H4 (cell line): ENCODE results near the gene GLRX. TPM values are rescaled to one million over a fixed set of nuclear protein-coding genes. Genes with fewer than 3 reads are reported as not detected.
A peak's percentile ranks its signal among the peaks of the same experiment; 100 is the strongest.
"Not testable (repeated sequence)": the region's sequence is repeated elsewhere in the genome, so short reads cannot be mapped to it uniquely, and the experiment has no call there.

Source experiments
- DNase-seq: peaks from one replicate; pipeline ENCODE4 v3.0.0-alpha.2; 2015; ENCODE audit warnings: low spot score
- total RNA-seq: library from RNA; depleted of rRNA; stranded (reverse); fragments of >200 nt; shearing (Covaris generic); gene quantifications from 2 replicates; pipeline ENCODE4 v1.2.3, GENCODE V29; 2014

GLRX gene
- total RNA-seq, 1 experiment from 2014 or later, result 62.0 TPM

DNA sequence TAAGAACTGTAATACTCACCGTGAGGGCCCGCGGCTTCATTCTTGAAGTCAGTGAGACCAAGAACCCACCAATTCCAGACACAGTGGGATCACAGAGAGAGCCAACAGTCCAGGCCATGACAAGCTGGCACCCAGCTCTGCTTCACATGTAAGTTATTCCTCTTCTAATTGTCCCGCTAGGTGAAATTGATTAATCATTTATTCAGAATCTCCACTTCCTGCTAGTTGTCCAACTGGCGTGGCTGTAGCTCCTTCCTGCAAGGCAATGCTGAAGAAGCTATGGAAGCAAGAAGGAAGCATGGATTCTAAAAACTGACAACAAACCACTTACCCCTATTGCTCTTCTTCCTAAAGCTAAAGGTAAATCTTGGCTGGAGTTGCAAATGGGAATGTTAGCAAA lies 30.0 kb upstream of the GLRX start:
- DNase-seq, result no peak

DNA sequence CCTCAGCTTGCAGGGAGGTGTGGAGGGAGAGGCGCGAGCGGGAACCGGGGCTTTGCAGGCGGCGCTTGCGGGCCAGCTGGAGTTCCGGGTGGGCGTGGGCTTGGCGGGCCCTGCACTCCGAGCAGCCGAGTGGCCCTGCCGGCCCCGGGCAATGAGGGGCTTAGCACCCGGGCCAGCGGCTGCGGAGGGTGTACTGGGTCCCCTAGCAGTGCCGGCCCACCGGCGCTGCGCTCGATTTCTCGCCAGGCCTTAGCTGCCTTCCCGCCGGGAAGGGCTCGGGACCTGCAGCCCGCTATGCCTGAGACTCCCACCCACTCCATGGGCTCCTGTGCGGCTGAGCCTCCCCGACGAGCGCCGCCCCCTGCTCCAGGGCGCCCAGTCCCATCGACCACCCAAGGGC lies 28.6 kb upstream of the GLRX start:
- DNase-seq, result not testable (repeated sequence)

DNA sequence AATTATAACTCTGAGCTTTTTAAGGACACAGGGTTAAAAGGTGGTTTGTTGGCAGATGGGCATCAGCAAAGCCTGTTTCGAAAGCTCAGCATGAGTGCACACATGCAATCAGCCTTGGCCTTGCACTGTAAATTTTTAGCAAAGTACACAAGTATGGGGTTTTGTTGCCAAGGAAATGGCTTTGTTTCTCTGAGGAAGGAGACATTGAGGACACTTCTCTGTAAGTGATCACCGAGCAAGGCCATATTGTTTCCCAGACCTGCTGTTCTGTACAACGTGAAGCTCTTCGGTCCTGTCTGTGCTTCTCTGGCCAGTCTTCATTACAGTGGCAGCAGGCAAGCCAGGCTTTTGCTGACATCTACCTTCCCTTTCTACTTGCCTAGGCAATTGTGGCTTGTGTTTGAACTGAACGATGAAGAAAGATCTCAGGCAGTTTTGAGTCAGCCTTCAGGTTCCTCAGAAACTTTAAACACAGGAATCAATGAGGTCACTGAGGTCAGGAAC lies 27.9 kb upstream of the GLRX start:
- DNase-seq, result no peak

DNA sequence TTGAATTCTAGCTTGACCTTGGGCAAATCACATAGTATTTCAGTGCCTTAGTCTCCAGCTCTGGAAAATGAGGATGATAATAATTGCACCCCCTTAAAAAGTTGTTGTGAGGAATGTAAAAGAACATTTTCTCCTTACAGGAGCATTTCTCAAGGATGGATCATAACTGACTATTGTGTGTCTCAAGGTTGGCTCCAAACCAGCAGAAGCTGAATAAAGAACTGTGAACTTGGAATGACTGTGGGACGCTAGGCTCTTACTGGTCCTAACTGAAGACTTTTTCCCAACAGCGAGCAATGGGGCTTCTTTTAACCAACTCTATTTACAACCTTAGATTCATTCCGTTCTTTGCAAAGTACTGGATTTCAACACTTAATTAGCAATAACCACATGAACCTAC lies 26.2 kb upstream of the GLRX start:
- no peak for DNase-seq

DNA sequence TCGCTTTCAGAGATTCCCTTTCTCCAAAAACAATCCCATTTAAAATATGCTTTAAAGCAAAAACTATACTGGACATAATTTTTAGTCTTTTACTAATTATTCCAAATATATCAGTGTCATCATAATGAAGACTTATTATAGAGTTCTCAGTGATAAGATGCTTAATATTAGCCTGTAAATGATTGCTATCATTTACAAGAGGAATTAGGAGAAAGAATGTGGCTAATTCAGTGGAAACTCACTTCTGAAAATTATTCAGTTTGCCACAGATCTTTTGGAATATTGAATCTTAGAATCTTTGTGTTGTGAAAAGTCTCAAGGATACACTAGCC lies 24.7 kb upstream of the GLRX start:
- DNase-seq, result no peak

DNA sequence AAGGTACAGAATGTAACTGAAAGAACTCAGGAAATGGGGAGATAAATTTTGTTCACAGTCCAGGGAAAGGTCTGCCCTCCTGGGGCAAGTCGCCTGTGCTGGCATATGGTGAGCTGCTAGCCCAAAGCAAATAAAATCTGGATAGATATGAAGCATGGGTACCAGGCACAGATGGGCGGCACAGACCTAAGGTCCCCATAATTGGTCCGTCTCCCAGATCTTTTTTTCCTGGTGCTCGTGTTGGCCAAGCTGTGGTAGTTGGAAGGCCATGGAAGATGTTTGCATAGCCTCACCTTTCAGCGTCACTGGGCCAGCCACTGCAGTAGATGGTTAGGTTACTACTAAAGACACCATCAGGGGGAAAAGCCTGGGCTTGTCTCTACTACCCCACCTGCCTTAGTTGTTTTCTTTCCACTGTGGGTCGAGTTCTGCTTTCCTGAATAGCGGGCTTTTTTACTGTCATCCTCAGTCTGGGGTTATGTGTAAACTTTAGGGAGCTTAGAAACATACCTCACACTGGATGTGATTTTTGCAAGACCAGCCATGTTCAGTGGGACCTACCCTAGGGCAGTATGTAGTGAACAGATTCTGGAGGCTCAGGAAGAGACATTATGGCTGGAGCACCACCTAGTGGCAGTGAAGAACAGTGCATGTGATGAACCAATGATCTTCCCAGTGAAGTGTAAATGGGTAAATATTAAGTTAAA lies 24.2 kb upstream of the GLRX start:
- DNase-seq, result peak; percentile 80

DNA sequence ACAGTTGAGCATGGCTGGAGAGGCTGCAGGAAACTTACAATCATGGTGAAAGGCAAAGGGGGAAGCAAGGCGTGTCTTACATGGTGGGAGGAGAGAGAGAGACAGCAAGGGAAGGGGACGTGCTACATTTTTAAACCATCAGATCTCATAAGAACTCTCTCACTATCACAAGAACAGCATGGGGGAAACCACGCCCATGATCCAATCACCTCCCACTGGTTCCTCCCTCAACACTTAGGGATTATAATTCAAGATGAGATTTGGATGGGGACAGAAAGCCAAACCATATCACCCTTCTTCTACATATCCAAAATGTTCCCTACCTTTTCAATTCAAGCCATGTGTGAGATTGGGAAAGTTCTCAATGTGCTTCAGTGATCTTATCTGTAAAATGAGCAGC lies 22.9 kb upstream of the GLRX start:
- DNase-seq, result no peak

DNA sequence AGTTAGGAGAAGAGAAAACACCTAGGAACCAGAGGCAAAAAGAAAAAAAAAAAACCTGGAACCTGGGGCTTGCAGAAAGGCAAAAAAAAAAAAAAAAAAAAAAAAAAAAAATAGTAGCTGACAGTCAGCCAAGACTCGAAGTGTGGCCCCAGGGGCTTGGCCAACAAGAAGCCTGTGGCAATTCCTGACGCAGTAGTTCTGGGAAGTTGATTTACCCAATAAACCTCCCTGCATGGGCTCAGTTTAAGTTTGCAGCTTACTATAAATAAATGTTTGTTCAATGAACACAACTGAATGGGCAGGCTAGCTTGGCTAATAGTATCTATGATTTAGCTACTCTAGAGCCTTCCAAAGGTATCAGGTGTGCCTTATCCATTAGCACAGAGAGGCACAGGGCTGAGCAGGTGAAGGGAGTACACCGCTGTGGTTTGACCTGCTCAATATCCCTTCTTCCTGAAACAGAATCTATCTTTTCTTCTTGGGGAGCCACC lies 21.3 kb upstream of the GLRX start:
- DNase-seq, result peak; percentile 57

DNA sequence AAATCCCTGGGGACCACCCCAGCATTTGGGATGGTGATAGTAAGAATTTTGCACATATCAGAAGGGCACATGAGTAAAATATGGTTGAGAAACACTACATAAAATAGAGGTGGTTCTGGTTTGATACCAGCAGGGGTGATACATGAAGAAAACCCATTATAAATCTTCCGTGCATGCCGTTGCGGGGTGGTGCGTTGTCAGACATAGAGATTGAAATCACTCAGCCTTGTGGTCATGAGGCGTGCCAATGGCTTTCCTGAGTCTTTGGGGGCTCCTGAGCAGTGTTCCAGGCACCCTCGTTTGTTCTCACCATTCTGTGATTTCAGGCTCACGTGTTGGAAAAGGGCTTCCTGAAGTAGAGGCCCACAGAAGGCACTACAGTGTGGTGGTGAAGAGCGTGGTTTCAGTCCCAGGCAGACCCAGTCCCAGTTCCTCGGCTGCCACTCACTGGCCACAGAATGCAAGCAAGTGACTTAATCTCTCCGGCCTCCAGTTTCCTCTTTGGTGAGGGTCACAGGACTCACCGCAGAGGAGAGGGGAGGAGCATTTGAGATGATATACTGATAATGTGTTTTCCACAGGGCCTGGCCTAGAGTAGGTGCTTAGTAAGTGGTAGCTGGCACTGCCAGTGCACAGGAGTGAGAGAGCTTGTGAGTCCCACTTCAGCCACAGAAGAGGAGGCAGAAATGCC lies 20.5 kb upstream of the GLRX start:
- peak; percentile 95 for DNase-seq

DNA sequence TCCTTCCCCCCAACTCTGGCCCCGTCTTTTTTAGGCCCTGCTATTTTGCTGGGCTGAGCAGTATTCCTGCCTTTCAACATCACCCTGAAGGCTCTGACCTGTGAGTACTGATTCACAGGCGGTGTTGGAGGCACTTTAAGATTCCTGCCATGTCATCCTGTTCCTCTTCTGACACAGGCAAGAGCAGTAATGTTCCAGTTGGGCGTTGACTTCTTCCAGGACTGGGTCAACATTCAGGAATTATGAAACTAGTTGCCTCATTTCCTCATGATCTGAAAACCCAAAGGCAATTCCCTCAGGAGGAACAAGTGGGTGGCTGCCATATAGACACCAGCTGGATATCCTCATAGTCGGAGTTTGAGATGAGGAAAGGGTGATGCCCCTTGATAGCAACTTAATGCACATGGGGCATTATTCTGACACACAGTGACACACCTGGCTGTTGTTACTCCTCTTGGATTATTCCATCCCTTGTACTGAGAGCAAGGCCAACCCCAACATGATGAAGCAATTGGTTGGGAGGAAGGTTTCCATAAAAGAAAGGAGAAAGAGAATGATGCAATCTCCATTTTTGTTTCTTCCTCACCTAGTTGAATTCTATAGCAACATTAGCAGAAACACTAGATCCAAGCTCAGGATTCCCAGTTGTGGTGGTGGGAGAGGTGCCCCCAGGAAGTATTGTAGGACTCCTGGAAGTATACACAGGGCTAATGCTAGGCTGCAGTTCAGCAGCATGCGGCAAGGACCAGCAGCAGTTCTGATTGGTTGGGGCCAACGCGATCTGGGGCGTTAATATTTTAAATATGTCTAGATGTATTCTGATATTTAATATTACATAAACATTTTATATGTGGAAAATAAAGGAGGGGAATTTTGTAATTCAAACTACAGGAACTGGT lies 19.6 kb upstream of the GLRX start:
- peak; percentile 58 for DNase-seq

DNA sequence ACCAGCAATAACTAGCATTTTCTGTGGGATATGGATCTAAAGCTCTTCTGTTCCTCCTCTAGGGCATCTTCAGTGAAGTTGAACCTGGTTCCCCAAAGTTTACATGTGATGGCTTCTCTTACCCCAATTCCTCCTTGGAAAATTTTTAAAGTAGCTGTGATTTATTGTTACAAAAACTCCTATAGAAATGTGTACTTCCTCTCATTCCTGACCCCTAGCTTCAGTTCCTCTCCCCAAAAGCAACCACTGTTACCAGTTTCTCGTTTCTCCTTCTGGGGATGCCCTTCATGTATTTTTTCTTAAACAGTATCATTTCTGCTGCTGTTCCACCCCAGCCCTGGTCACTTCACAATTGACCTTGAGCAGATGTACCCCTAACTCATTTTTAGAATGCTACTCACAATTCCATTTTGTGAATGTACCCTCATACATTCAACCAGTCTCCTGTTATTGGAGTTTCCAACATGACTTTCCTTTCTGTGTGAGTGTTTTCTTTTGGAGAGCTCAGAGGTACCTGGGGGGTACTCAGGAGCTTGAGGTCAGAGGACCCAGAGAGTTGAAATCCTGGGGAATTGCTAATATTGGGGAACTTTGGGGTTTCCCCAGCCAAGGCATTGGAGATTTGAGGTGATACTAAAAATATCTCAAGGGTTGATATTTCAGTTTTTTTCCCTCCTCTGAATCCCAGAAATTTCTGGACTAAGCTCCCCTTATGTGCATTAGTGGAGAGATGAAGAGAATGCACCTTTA lies 18.6 kb upstream of the GLRX start:
- no peak for DNase-seq

DNA sequence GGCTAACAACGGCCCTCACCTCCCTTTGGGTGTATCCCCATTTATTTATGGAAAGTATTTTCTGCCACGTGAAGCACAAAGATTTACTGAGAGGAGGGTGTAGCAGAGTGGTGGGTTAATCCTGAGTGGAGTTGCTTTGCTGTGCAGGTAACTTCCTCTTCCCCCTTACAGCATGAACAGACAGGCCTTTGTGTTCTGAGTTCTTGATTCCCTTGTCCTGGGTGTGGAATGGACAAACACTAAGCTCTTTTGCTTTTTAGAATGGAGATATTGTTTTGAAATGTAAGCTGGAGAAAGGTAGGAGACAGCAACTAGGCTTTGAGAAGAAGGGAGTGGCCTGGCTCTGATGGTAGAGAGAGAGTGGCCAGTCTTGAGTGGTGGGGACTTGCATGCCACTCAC lies 17.1 kb upstream of the GLRX start:
- DNase-seq, result no peak

DNA sequence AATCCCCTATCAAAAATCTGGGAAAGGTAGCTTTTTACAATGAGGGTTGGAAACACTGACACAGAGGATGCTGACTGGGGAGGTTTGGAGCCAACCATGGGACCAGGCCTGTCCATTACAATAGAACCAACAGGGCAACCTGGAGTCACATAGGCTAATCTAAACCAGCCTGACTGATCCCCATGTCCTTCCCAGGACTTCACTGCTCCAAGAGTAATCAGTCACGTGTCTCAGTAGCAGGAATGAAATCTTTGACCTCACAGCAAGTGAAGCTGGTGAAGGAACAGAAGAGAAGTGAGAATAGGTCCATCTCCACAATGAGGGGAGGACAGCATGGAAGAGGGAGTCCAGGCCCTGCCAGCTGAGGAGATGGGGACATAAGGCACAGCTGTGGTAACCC lies 16.0 kb upstream of the GLRX start:
- no peak for DNase-seq

DNA sequence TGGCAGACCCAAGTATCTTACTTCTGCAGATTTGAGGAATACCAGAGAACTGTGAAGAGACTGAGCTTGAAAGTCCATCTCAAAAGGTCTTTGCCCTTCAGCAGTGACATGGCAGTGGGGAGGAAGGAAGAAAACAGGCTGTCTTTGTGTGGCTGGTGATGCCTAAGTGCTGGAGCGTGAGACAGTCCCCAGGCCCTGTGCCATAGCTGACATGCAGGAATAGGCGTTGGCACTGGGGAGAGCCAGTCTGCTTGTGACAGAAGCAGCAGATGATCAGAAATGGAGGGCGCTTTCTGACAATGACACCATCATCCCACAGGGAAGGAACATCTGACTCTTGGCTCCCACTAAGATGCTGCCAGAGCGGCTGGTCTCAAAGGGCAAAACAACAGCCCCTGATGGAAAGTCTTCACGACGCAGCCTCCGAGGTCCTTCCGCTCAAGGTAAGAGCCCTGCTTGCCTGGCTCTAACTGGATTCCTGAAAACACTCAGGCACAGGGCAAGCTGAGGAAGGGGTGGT lies 15.5 kb upstream of the GLRX start:
- DNase-seq, result no peak

DNA sequence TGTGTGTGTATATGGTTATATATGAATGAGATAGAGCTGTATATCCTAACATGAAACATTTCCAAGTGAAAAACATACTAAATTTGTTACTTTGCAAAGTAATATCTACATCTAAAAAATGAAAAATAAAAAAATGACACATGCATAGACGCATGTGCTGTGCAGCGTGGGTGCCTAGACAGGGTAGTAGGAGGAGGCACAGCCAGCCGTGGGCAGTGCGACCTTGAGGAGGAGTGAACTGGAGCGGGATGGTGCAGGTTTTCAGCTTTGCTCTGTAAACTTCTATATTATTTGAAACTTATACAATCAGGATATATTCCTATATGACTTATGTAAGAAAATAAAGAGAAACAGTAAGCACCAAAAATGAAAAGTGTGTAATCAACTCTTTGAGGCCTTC lies 15.0 kb upstream of the GLRX start:
- no peak for DNase-seq

DNA sequence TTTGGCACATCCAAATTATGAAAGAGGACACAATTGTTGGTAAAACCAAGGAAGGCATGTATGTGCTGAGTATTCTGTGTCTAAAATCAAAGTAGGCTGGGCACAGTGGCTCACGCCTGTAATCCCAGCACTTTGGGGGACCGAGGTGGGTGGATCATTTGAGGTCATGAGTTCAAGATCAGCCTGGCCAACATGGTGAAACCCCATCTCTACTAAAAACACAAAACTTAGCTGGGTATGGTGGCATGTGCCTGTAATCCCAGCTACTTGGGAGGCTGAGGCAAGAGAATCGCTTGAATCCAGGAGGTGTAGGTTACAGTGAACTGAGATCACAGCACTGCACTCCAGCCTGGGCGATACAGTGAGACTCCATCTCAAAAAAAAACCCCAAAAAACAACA lies 14.4 kb upstream of the GLRX start:
- not testable (repeated sequence) for DNase-seq

DNA sequence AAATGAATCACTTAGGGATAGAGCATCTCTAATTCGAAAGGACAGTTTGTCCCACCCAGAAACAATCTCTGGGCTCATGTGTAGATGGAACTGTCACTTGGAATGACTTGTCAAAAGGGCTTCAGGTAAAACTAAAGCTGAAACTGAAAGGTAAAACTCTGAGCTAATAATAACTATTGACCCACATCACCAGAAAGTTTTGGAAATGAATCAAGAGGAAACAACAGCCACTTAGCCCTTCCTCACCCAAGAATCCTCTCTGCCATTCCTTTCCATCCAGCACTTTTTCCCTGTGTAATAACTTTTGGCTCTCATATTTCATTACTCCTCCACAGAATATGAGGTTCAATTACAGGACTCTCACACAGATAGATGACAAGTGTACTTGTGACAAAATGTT lies 14.0 kb upstream of the GLRX start:
- no peak for DNase-seq

DNA sequence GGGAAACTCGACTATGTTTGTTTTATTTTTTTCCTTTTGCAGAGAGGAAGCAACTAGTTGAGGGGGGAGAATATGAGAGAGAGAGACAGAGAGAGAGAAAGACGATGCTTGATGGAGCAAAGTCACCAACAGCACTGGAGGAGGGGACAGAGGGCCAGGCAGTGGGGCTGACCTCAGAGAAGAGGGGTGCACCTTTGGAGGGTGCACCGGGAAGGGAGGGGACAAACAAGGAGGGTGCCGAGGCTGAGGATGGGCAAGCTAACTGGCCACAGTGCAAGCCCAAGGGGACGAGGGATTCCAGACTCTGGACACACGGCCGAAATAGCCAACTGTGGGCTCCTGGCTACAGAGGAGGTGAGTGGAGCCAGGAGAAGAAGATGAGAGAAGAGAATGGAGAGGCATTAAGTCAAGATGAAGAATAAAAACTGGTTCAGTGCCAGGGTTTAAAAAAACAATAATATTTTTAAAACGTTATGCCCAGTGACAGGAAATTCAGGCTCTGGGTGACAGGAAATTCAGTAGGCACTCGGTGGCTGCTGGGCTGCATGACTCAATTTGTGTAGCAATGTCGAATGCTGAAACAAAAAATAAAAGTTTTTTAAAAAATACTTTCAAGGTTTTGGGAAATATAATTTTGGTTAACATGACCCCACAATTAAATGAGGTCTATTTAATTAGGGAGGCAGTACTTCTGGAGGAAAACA lies 13.3 kb upstream of the GLRX start:
- no peak for DNase-seq

DNA sequence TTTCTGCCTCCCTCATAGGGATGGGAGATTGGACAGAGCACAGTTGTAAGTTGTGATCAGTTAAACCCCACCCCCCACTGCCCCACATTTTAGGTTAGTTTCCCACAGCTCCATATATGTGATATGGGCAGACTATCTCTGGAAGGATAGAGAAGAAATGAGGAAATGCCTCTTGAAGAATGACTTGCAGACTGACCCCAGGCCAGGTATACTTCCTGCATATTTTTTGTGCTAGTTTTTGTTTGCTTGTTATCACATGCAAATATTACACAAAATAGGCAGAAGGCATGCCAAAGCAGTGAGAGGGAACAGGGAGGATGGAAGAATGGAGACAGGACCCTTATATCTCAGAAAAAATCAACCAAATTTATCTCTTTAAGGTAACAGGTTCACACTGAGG lies 10.1 kb upstream of the GLRX start:
- no peak for DNase-seq

DNA sequence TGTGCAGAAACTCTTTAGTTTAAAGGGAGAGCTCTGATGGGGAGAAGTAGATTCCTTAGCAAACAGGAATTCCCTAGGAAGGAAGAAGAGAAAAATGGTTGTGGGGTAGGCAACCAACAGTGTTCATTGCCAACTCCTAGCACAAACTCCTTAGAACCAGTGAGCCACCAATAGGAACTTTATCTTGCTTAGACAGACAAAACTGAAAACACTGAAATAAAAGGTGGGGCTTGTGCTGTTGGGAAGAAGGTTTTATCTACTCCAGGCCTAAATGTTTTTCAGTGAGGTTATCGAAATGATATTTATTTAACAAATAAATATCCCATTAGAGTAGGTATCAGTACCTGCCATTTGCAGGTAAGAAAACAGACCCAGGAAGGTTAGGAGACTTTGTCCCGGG lies 7.7 kb upstream of the GLRX start:
- DNase-seq, result no peak

DNA sequence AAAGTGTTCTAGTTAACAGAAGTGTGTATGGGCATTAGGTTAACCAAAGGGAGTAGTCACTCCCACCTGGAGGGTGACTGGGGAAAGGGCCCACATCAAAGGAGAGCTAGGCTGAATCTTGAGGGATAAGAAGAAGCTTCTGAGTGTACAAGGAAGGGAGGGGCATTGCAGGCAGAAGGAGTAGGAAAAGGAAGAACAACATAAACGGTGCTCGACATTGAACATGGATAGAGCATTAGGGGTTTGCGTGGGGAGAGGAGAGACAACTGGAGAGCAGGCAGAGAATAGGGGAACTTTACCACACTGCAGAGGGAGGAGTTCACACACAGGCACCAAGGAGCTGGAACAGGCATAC lies 5.3 kb upstream of the GLRX start:
- DNase-seq, result no peak
